ACHN (cell line): Measurements from ENCODE around the gene SHISAL1.
"Not testable (repeated sequence)": the region's sequence is repeated elsewhere in the genome, so short reads cannot be mapped to it uniquely, and the experiment has no call there.

ENCODE experiments used
- DNase-seq: peaks from one replicate; pipeline ENCODE4 v3.0.0-alpha.2; 2015
- in situ Hi-C: cut with HindIII; loops from 2 replicates; pipeline ENCODE4 v1.10.0; 2017; ENCODE audit warnings: low sequenced_read_pairs, low pct_ligation_motif_present, low pct_unique_long_range_greater_than_20kb

SHISAL1 gene

DNA sequence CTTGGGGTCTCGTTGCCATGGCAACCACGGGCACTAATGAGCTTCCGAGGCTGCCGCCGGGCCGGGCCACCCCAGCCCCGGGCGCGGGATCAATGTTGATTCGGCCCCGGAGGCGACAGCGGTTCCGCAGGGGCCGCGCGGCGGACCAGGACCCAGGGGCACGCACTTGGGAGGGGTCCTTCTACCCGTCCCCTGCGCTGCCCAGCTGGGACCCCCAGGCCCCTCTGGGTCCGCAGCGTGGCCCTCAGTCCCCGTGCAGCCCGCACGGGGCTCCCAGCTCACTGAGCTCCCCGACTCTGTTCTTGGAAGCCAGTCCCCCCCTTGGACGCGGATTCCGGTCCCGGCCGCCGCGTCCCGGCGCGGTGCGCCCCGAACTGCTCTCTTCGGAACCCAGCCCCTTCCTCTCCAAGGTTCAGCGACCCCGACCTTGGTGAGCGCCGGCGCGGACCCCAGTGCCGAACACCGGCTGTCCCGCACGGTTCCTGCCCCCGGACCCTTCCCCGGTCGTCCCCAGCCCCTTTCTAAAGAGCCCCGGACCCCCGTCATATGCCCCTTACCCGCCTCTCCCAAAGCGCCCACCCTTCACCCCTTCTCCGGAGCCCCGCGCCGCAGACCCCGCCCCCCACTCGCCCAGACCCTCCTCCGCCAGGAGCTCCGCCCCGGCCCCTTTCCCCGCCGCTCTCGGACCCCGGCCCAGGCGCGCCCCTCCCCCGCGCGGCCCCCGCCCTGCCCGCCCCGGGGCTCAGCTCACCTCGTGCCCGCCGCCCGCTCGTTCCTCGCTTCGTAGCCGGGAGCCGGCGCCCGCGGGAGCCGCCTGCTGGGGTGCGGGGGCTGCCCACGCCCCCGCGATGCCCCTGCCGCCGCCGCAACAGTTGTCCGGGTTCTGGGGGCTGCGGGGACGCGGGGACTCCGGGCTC lies 18.3 kb upstream of the SHISAL1 start:
- no peak for DNase-seq
- in situ Hi-C loops = no loop called here

- in situ Hi-C loops = no loop called here
- DNase-seq = no peak
Measured at GRCh38 chr22:44330188-44330743, 17.5 kb upstream of the SHISAL1 start.

DNA sequence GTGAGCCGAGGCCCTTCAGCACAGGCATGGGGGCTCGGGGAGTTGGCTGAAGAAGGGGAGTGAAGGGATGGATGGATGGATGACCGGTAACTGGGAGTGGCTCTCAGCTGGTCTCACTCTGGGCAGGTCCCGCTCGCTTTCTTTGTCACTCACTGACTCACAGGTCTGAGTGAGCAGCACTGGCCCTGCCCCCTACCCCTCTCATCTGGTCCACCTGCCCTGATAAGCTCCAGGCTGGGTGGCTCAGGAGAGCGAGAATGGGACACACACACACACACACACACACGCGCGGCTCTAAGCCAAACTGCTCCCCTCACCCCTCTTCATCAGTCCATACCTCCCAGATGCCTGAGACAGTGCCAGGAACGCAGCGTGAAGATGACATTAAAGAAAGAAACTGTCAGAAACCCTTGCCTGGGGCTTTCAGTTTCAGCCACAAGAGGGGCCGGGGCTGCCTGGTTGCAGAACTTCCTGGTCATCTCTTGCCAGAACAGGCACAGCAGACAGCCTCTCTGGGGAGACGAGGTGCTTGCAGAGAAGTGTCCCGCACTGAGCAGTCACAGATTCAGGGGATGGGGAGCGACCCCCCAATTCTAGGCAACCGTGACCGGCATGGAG lies 16.5 kb upstream of the SHISAL1 start:
- in situ Hi-C loops = no loop called here
- DNase-seq = no peak

DNA sequence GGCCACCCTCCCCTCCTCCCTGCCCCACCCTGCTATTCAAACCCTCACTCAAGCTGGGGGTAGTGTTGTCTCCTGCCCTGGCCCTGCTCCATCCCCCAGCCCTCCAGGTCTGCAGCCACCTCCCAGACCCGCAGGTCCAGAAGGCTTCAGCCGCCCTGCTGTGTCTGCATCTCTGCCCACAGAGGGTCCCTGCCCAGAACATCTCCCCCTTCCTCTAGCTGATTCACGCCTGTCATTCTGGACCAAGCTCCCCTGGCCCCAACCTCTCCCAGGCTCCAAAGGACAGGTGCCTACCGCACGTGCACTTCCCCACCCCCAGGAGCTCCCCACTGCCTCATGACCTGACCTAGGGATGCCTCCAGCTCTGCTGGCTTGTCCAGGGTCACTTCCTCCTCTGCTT lies 16.0 kb upstream of the SHISAL1 start:
- in situ Hi-C loops = no loop called here
- no peak for DNase-seq

DNA sequence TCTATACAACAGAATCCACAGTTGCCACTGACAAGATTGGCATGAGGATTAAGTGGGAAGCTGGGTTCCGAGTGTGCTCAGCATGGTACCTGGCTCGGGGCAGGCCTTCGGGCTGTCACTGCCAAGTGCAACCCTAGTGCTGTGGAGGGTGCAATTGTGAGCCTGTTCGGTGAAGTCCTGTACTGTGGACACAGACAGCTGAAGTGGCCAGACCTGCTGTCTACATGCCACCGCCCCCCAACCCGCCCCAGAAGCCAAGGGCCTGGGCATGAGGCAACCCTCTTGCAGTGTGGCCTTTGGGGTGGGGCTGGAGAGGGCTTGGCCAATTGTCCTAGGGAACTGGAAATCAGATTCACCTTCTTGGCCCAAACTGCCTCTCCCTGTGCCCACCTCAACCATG lies 15.6 kb upstream of the SHISAL1 start:
- DNase-seq = no peak
- in situ Hi-C loops = no loop called here

DNA sequence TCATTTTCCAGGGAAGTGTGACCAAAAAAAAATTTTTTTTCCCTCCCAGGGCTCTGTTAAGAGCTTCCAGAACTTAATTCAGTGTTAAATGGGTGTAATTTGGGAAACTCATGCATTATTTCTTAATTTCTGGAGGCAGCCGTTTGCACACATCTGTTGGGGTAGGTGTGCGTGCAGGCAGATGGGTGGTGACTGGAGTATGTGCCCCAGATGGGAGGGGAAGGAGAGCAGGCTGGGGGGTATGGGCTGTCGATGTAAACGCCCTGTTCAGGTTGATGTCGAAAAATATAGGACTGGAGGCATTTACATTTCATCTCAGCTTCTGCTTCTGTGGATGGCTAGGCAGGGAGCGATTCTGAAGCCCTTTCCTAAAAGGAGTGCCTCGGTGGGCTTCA lies 13.7 kb upstream of the SHISAL1 start:
- in situ Hi-C loops = no loop called here
- DNase-seq = no peak

DNA sequence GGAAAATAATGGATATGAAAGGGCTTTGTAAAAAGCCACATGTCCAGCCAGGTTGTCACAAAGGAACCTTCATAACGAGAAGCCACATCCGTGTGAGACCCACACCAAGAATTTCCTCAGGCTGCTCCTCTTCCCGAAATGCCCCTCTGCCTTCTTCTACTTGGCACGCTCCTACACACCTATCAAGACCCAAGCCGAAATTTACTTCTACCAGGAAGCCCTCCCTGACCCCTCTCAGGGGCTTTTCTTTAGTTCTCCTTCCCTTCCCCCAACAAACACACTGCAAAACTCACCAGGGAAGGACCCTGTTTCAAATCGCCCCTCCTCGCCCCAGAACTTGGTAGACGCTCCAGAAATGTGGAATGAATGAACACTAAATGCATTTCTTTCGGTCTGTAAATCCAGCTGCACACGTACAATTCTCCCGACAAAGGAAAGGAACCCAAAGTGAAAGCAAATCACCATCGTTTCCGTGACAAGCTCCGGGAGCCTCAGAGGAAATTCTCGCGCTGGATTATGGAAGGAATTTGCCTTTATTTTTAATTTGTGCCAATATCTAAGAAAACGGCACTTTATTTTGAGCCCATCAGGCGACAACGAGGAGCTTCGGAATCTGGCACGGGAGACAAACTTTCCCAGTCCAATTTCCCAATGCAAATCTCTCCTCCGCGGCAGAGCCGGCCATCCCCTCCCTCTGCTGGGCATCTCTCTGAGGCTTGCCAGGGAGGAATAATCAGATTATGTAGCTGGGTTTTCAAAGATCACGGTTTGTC lies 13.2 kb upstream of the SHISAL1 start:
- in situ Hi-C loops = no loop called here
- DNase-seq = peak; percentile 51

DNA sequence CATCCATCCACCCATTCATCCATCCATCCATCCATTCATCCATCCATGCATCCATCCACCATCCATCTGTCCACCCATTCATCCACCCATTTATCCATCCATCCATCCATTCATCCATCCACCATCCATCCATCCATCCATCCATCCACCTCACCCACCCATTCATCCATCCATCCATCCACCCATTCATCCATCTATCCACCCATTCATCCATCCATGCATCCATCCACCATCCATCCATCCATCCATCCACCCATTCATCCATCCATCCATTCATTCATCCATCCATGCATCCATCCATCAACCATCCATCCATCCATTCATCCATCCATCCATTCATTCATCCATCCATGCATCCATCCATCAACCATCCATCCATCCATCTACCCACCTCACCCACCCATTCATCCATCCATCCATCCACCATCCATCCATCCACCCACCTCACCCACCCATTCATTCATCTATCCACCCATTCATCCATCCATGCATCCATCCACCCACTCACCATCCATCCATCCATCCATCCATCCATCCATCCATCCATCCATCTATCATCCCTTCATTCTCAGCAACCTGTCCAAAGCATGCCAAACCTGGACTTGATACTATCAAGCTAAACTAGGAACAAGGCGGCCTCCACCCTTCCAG lies 10.5 kb upstream of the SHISAL1 start:
- in situ Hi-C loops = not testable (repeated sequence)

GRCh38 chr22:44319685-44320084 lies 6.9 kb upstream of the SHISAL1 start:
- in situ Hi-C loops = no loop called here

More for the DNA sequence above, 10.5 kb upstream of the SHISAL1 start:
- DNase-seq = not testable (repeated sequence)

GRCh38 chr22:44318751-44319150 lies 6.0 kb upstream of the SHISAL1 start:
- DNase-seq = no peak
- in situ Hi-C loops = no loop called here

More at GRCh38 chr22:44319685-44320084, 6.9 kb upstream of the SHISAL1 start:
- no peak for DNase-seq

GRCh38 chr22:44317886-44318637 lies 5.3 kb upstream of the SHISAL1 start:
- no peak for DNase-seq
- in situ Hi-C loops = no loop called here

DNA sequence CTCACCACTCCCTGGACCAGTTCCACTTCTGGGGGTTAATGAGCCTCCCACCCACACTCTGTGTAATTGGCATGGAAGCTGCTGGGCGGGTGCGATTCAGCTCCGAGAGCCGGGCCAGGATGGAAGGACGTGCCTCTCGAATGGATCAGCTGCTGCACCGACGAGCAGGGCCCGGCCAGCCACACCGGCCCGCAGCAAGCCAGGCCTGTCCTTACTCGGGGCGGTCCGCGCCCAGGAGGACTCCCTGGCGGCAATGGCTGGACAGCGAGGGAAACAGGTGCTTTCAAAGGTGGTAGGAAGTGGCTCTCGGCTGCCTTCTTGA lies 4.3 kb upstream of the SHISAL1 start:
- DNase-seq = no peak
- in situ Hi-C loops = no loop called here

DNA sequence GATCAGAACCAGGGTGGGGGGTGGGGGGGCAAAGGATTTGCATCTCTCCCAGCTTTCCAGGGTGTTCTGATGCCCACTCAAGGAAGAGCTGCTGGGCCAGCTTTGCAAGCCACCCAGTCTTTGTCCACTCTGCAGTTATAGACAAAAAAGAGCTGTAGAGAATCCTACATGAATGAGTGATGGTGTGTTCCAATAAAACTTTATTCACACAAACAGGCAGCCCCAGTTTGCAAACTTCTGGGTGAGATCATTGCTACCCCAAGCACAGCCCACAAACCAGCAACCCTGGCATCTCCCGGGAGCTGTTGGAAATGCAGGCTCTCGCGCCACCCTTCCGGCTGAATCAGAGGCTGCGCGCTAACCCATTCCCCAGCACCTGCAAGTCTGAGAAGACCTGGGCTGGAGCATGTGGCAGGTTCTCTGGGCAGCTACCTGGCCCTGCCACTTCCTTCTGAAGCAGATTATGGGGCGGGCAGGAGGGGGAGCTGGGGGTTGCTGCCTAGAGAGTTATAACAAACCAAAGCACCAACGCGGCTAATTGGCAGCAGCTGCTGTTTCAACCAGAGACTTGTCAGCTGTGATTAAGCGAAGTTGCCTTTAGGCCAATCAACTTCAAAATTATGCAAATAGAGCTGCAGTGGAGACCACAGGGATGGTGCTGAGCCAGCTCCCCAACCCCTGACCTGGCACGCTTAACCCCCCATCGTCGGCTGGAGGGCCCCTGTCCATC lies 3.8 kb upstream of the SHISAL1 start:
- no peak for DNase-seq
- in situ Hi-C loops = no loop called here

- in situ Hi-C loops = no loop called here
Measured at GRCh38 chr22:44314425-44315067, 1.8 kb upstream of the SHISAL1 start.

GRCh38 chr22:44313385-44314006 lies 745 bp upstream of the SHISAL1 start:
- in situ Hi-C loops = no loop called here
- DNase-seq = no peak

More at GRCh38 chr22:44314425-44315067, 1.8 kb upstream of the SHISAL1 start:
- DNase-seq = no peak

DNA sequence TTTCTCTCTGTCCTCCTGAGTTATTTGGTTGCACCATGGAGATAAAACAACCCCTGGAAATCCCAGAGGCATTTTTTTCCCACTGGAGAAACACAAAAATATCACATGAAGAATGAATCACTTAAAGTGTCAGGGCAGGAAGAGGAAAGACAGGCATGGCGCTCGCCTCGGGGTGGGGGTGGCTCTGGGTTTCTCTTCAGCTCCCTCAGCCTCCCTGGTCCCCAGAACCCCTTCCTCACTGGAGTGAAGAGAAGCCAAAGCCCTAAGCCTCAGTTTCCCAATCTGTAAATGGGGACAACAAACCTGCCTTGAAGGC lies 938 bp downstream of the SHISAL1 start:
- in situ Hi-C loops = no loop called here
- no peak for DNase-seq
